B cell (primary cell): Measurements from ENCODE around the gene COX7A1. TPM values are rescaled to one million over a fixed set of nuclear protein-coding genes. Genes with fewer than 3 reads are reported as not detected.

ENCODE experiments used
- ATAC-seq: fragments of 200-7000 bp; cut with Tn5 transposase; one replicate; pipeline ENCODE4 v1.10.0; 2021; ENCODE audit warnings: low read depth, mild to moderate bottlenecking, moderate number of reproducible peaks, moderate library complexity
- CTCF ChIA-PET: fragments of 350-600 bp; sonication (Branson Sonifier 250); formaldehyde crosslinking; loops from one replicate; lab custom pipeline; 2021; ENCODE audit warnings: antibody characterized with exemption, inconsistent platforms; lab: Charles Lee
- POLR2A ChIA-PET: fragments of 350-600 bp; sonication (Branson Sonifier 250); formaldehyde crosslinking; loops from one replicate; lab custom pipeline; 2021; ENCODE audit warnings: antibody characterized with exemption; lab: Charles Lee
- DNase-seq: peaks from one replicate; pipeline ENCODE4 v3.0.0; 2013
- H2AFZ ChIP-seq: 2 replicates; pipeline ENCODE4 v1.6.1; 2012; ENCODE audit warnings: mild to moderate bottlenecking, low read depth, low read length; ENCODE audit not compliant: insufficient read depth, poor library complexity, severe bottlenecking
- H3K27ac ChIP-seq, 2 donors: 1 replicate in 1 of 2; 2 replicates in 1 of 2; pipeline ENCODE4 v1.5.1; 2012 to 2013; ENCODE audit warnings: low read length in 2 of 2, mild to moderate bottlenecking in 2 of 2, moderate library complexity in 1 of 2
- H3K27me3 ChIP-seq, 4 experiments: fragments of 200-600 bp in 1 of 4; sonication (generic) in 1 of 4; replicated peaks in 1 of 4; 1 replicate in 2 of 4; 2 replicates in 2 of 4; pipeline versions ENCODE4 v1.6.1 to v1.7.0; 2013 to 2016; ENCODE audit warnings: low read length in 3 of 4, mild to moderate bottlenecking in 2 of 4, mixed read lengths in 1 of 4, moderate library complexity in 1 of 4; ENCODE audit not compliant: insufficient read depth in 4 of 4, control insufficient read depth in 3 of 4; ENCODE audit errors: control extremely low read depth in 1 of 4
- H3K36me3 ChIP-seq, 2 experiments: replicated peaks in 1 of 2; 1 replicate in 1 of 2; 2 replicates in 1 of 2; pipeline versions ENCODE4 v1.6.1 to v1.7.1; 2013; ENCODE audit warnings: low read length in 1 of 2; ENCODE audit not compliant: insufficient read depth in 2 of 2, control insufficient read depth in 1 of 2; ENCODE audit errors: control extremely low read depth in 1 of 2, extremely low read depth in 1 of 2
- H3K4me1 ChIP-seq, 2 donors: fragments of 200-600 bp in 1 of 2; sonication (generic) in 1 of 2; 1 replicate in 1 of 2; 2 replicates in 1 of 2; pipeline versions ENCODE4 v1.5.1 to v1.6.1; 2013 to 2017; ENCODE audit warnings: low read length in 2 of 2; ENCODE audit not compliant: control insufficient read depth in 2 of 2, insufficient read depth in 2 of 2
- H3K4me2 ChIP-seq: replicated peaks from 2 replicates; pipeline ENCODE3; 2012; ENCODE audit warnings: mild to moderate bottlenecking, low read depth, low read length; ENCODE audit not compliant: poor library complexity, severe bottlenecking
- H3K4me3 ChIP-seq, 5 experiments: fragments of 200-600 bp in 1 of 5; sonication (generic) in 1 of 5; 1 replicate in 3 of 5; 2 replicates in 2 of 5; pipeline versions ENCODE4 v1.5.1 to v1.7.0; 2011 to 2016; ENCODE audit warnings: low read length in 4 of 5, mild to moderate bottlenecking in 4 of 5, low read depth in 2 of 5, control low read depth in 1 of 5, moderate library complexity in 1 of 5; ENCODE audit not compliant: insufficient read depth in 1 of 5; ENCODE audit errors: control extremely low read depth in 1 of 5, extremely low read depth in 1 of 5
- H3K79me2 ChIP-seq: fragments of 200-600 bp; sonication (generic); one replicate; pipeline ENCODE4 v1.6.0; 2016; ENCODE audit warnings: low read length; ENCODE audit not compliant: control insufficient read depth, insufficient read depth
- H3K9ac ChIP-seq: fragments of 200-600 bp; sonication (generic); 2 replicates; pipeline ENCODE4 v1.6.1; 2017; ENCODE audit warnings: mild to moderate bottlenecking, low read length, moderate library complexity
- H3K9me3 ChIP-seq, 3 donors: one replicate each; pipeline versions ENCODE4 v1.6.1 to v1.7.1; 2013; ENCODE audit warnings: low read length in 2 of 3; ENCODE audit not compliant: control insufficient read depth in 2 of 3, insufficient read depth in 1 of 3; ENCODE audit errors: control extremely low read depth in 1 of 3
- H4K20me1 ChIP-seq: 2 replicates; pipeline ENCODE4 v1.6.0; 2012; ENCODE audit warnings: mild to moderate bottlenecking, low read length; ENCODE audit not compliant: insufficient read depth, control insufficient read depth, poor library complexity, severe bottlenecking
- H3K27ac Mint-ChIP-seq: one replicate; pipeline ENCODE4 v1.8.0; 2021; ENCODE audit warnings: mixed read lengths
- H3K27me3 Mint-ChIP-seq: one replicate; pipeline ENCODE4 v1.8.0; 2021; ENCODE audit warnings: mixed read lengths
- H3K4me1 Mint-ChIP-seq: one replicate; pipeline ENCODE4 v1.8.0; 2021; ENCODE audit warnings: mixed read lengths
- H3K4me3 Mint-ChIP-seq: one replicate; pipeline ENCODE4 v1.8.0; 2021; ENCODE audit warnings: mixed read lengths
- H3K9me3 Mint-ChIP-seq: one replicate; pipeline ENCODE4 v1.8.0; 2022; ENCODE audit warnings: mixed read lengths; ENCODE audit not compliant: insufficient read depth
- CTCF ChIP-seq: fragments of 200-600 bp; IDR thresholded peaks from one replicate; pipeline ENCODE4 v1.8.0; 2022; ENCODE audit warnings: antibody characterized with exemption, mild to moderate bottlenecking
- EZH2 ChIP-seq: IDR thresholded peaks from 2 replicates; pipeline ENCODE4 v1.6.1; 2012; ENCODE audit warnings: borderline replicate concordance, low read depth, mild to moderate bottlenecking, moderate library complexity, low read length; ENCODE audit not compliant: insufficient read depth, poor library complexity, severe bottlenecking
- WGBS: methylation state at CpG from one replicate; pipeline ENCODE4 v1.1.5; 2013; ENCODE audit warnings: missing lambda C conversion rate; ENCODE audit not compliant: insufficient coverage; 5-methylcytosine and 5-hydroxymethylcytosine counted together
- intact Hi-C: fragments of 100-400 bp; cut with micrococcal nuclease; formaldehyde crosslinking; loops from one replicate; pipeline ENCODE4 v1.10.0; 2022
- polyA plus RNA-seq: library from polyadenylated mRNA; depleted of rRNA; stranded (reverse); fragments of >200 nt; gene quantifications from 2 replicates; pipeline ENCODE4 v1.2.3, GENCODE V29; 2012
- total RNA-seq, 2 donors: library from RNA; stranded (reverse); fragments of 120-200 nt in 1 of 2; gene quantifications; 1 replicate in 1 of 2; 2 replicates in 1 of 2; pipeline versions ENCODE4 v1.2.3 to v1.2.4, GENCODE V29; 2013 to 2022

Gene COX7A1
- total and polyA plus RNA-seq, 2 donors (not counting 1 experiment from before 2014, with no cell fraction given) = not detected

GRCh38 chr19:36106991-36107390, 45.3 kb downstream of the COX7A1 start:
- ChIA-PET POLR2A (no interaction called here), CTCF (no interaction called here)
- Histone ChIP-seq H3K4me3 (no peak overlapping the region), H2AFZ (no peak overlapping the region), H3K27ac (no peak overlapping the region), H3K9me3 (peaks cover 0 to 6% (median 0%) of the 10 kb centered on the region in 3 donors), H4K20me1 (no peaks in the 10 kb centered on the region), H3K27me3 (no peaks in the 10 kb centered on the region), H3K79me2 (no peaks in the 10 kb centered on the region), H3K36me3 (peaks cover 0 to 2% of the 10 kb centered on the region in 2 experiments), H3K4me2 (no peak overlapping the region), H3K4me1 (no peaks in the 10 kb centered on the region), H3K9ac (no peak overlapping the region)
- 97% methylated on average over 5 of the region's 5 CpGs for WGBS
- ATAC-seq = no peak
- no peaks in the 10 kb centered on the region for H3K4me1 Mint-ChIP-seq
- intact Hi-C loops = no loop called here
- H3K4me3 Mint-ChIP-seq = no peak overlapping the region
- no peaks in the 10 kb centered on the region for H3K9me3 Mint-ChIP-seq
- no peak overlapping the region for H3K27ac Mint-ChIP-seq
- no peak for TF ChIP-seq CTCF
- no peak for TF ChIP-seq EZH2
- DNase-seq = no peak
- H3K27me3 Mint-ChIP-seq = no peaks in the 10 kb centered on the region

GRCh38 chr19:36106441-36106840, 45.8 kb downstream of the COX7A1 start:
- intact Hi-C loops = no loop called here
- H3K79me2 ChIP-seq = no peaks in the 10 kb centered on the region
- Mint-ChIP-seq H3K4me1 (no peaks in the 10 kb centered on the region), H3K27me3 (no peaks in the 10 kb centered on the region), H3K4me3 (no peak overlapping the region), H3K9me3 (no peaks in the 10 kb centered on the region), H3K27ac (no peak overlapping the region)
- H4K20me1 ChIP-seq = no peaks in the 10 kb centered on the region
- no peak overlapping the region for H3K27ac ChIP-seq
- ATAC-seq = no peak
- H3K9me3 ChIP-seq = peaks cover 0 to 6% (median 0%) of the 10 kb centered on the region in 3 donors
- H2AFZ ChIP-seq = no peak overlapping the region
- no peak for DNase-seq
- H3K36me3 ChIP-seq = peaks cover 0 to 2% of the 10 kb centered on the region in 2 experiments
- CTCF ChIA-PET = no interaction called here
- TF ChIP-seq CTCF (no peak), EZH2 (no peak)
- WGBS = over 99% methylated on average over 6 of the region's 6 CpGs
- no peak overlapping the region for H3K4me2 ChIP-seq
- H3K4me3 ChIP-seq = no peak overlapping the region
- no peaks in the 10 kb centered on the region for H3K4me1 ChIP-seq
- no peak overlapping the region for H3K9ac ChIP-seq
- no peaks in the 10 kb centered on the region for H3K27me3 ChIP-seq
- POLR2A ChIA-PET = no interaction called here
